ENCODE data around the gene CYGB. TPM values are rescaled to one million over a fixed set of nuclear protein-coding genes. Genes with fewer than 3 reads are reported as not detected.
"Not testable (repeated sequence)": the region's sequence is repeated elsewhere in the genome, so short reads cannot be mapped to it uniquely, and the experiment has no call there.

CYGB gene
- total RNA-seq, 1 donor from 2014 or later: 0.46 TPM

GRCh38 chr17:76517638-76518038 is 19.9 kb downstream of the CYGB start:
- no peak for TF ChIP-seq CTCF (IDR thresholded peaks at IDR 0.05; ENCODE audit: unreplicated experiment)
- Mint-ChIP-seq H3K36me3 (ENCODE audit: insufficient read depth) (no peaks in the 10 kb centered on the region), H3K4me3 (ENCODE audit: low read depth) (no peak overlapping the region), H3K27ac (no peak overlapping the region), H3K27me3 (peaks cover 39% of the 10 kb centered on the region), H3K4me1 (ENCODE audit: low read depth) (no peaks in the 10 kb centered on the region), H3K9me3 (ENCODE audit: low read depth) (no peaks in the 10 kb centered on the region)
- DNase-seq (ENCODE audit: low spot score, unreplicated experiment): no peak

- H3K4me3 Mint-ChIP-seq (ENCODE audit: low read depth): no peak overlapping the region
- H3K36me3 Mint-ChIP-seq (ENCODE audit: insufficient read depth): no peaks in the 10 kb centered on the region
- no peak for TF ChIP-seq CTCF (IDR thresholded peaks at IDR 0.05; ENCODE audit: unreplicated experiment)
- H3K9me3 Mint-ChIP-seq (ENCODE audit: low read depth): no peaks in the 10 kb centered on the region
- no peaks in the 10 kb centered on the region for H3K4me1 Mint-ChIP-seq (ENCODE audit: low read depth)
- H3K27me3 Mint-ChIP-seq: peaks cover 32% of the 10 kb centered on the region
- DNase-seq (ENCODE audit: low spot score, unreplicated experiment): no peak
- H3K27ac Mint-ChIP-seq: no peak overlapping the region
These were observed 22.1 kb downstream of the CYGB start for GRCh38 chr17:76515274-76515949.

- H3K9me3 Mint-ChIP-seq (ENCODE audit: low read depth); H3K4me1 Mint-ChIP-seq (ENCODE audit: low read depth); H3K4me3 Mint-ChIP-seq (ENCODE audit: low read depth); H3K36me3 Mint-ChIP-seq (ENCODE audit: insufficient read depth); DNase-seq (ENCODE audit: low spot score, unreplicated experiment); H3K27ac Mint-ChIP-seq: not testable (repeated sequence)
- H3K27me3 Mint-ChIP-seq: peaks cover 24% of the 10 kb centered on the region
These were observed 23.2 kb downstream of the CYGB start for GRCh38 chr17:76514355-76514754.

- Mint-ChIP-seq H3K36me3 (ENCODE audit: insufficient read depth) (no peaks in the 10 kb centered on the region), H3K9me3 (ENCODE audit: low read depth) (no peaks in the 10 kb centered on the region), H3K27me3 (peaks cover 27% of the 10 kb centered on the region), H3K4me1 (ENCODE audit: low read depth) (no peaks in the 10 kb centered on the region), H3K27ac (no peak overlapping the region), H3K4me3 (ENCODE audit: low read depth) (no peak overlapping the region)
- no peak for DNase-seq (ENCODE audit: low spot score, unreplicated experiment)
- no peak for TF ChIP-seq CTCF (IDR thresholded peaks at IDR 0.05; ENCODE audit: unreplicated experiment)
These were observed 24.2 kb downstream of the CYGB start for GRCh38 chr17:76513306-76513692.

GRCh38 chr17:76512366-76513305 is 24.9 kb downstream of the CYGB start:
- no peak for DNase-seq (ENCODE audit: low spot score, unreplicated experiment)
- Mint-ChIP-seq H3K27ac (no peak overlapping the region), H3K27me3 (peaks cover 34% of the 10 kb centered on the region), H3K4me3 (ENCODE audit: low read depth) (no peak overlapping the region), H3K4me1 (ENCODE audit: low read depth) (no peaks in the 10 kb centered on the region), H3K9me3 (ENCODE audit: low read depth) (no peaks in the 10 kb centered on the region), H3K36me3 (ENCODE audit: insufficient read depth) (no peaks in the 10 kb centered on the region)
- TF ChIP-seq CTCF (IDR thresholded peaks at IDR 0.05; ENCODE audit: unreplicated experiment): no peak

Data from progenitor cell of endocrine pancreas (in vitro differentiated cells).